Psoas muscle (tissue), 8 donors: ENCODE measurements around the gene CACNA1D. TPM values are rescaled to one million over a fixed set of nuclear protein-coding genes. Genes with fewer than 3 reads are reported as not detected.

ENCODE experiments used
- ATAC-seq, 4 donors: fragments of 200-7000 bp; cut with Tn5 transposase; one replicate each; pipeline ENCODE4 v1.9.1; 2020; ENCODE audit warnings: moderate library complexity in 3 of 4, mild to moderate bottlenecking in 2 of 4
- DNase-seq, 2 donors: peaks; one replicate each; pipeline ENCODE4 v3.0.0-alpha.2; 2020
- H3K27ac ChIP-seq: fragments of 200-600 bp; one replicate; pipeline ENCODE4 v1.8.0; 2022
- H3K27me3 ChIP-seq, 3 donors: fragments of 200-600 bp in 1 of 3; one replicate each; pipeline versions ENCODE4 v1.6.1 to v1.8.0; 2013 to 2022; ENCODE audit warnings: low read length in 2 of 3, mild to moderate bottlenecking in 2 of 3, moderate library complexity in 1 of 3; ENCODE audit not compliant: insufficient read depth in 3 of 3
- H3K36me3 ChIP-seq, 2 donors: fragments of 200-600 bp in 1 of 2; one replicate each; pipeline versions ENCODE4 v1.6.1 to v1.8.0; 2013 to 2022; ENCODE audit warnings: low read depth in 1 of 2, mild to moderate bottlenecking in 1 of 2, moderate library complexity in 1 of 2; ENCODE audit not compliant: insufficient read depth in 1 of 2
- H3K4me1 ChIP-seq: fragments of 200-600 bp; one replicate; pipeline ENCODE4 v1.8.0; 2022
- H3K4me3 ChIP-seq: fragments of 200-600 bp; one replicate; pipeline ENCODE4 v1.8.0; 2022; ENCODE audit warnings: mild to moderate bottlenecking
- H3K9me3 ChIP-seq: fragments of 200-600 bp; one replicate; pipeline ENCODE4 v1.8.0; 2022
- CTCF ChIP-seq: fragments of 200-600 bp; IDR thresholded peaks from one replicate; pipeline ENCODE4 v1.8.0; 2022; ENCODE audit warnings: antibody characterized with exemption
- WGBS, 3 donors: extraction: QIAGEN DNeasy Blood & Tissue Kit; methylation state at CpG; one replicate each; pipeline versions ENCODE4 v1.1.6 to v1.1.7; 2013; 5-methylcytosine and 5-hydroxymethylcytosine counted together
- intact Hi-C, 2 donors: fragments of 100-400 bp; cut with DNase I; formaldehyde crosslinking; loops; one replicate each; pipeline versions ENCODE4 v1.11.0 to v1.14.2; 2022
- polyA plus RNA-seq, 3 donors: library from polyadenylated mRNA; stranded (reverse); fragments of 200-250 nt; gene quantifications; one replicate each; pipeline ENCODE4 v1.2.3, GENCODE V29; 2013
- total RNA-seq, 4 donors: library from RNA; stranded (reverse); fragmentation: NEBNext Ultra II Directional in 2 of 4; extraction: Animal tissue kit (Norgen Biotek cat#: 25700) in 2 of 4; gene quantifications; one replicate each; pipeline versions ENCODE4 v1.2.1 to v1.2.4, GENCODE V29; 2021 to 2023
- donor health status: healthy with polysubstance abuse.
- donor health status: DM: no; HTN: no; CAD: no; lungs with moderate emphysema.
- donor health status: Bipolar disorder and iron deficiency.
- donor health status: healthy.
- donor health status: DM: yes; HTN: yes; CAD: no.
- donor health status: DM: no; HTN: no; CAD: no.
- donor health status: DM: no; HTN: no; CAD: no.
- donor health status: DM: yes; HTN: yes; CAD: no.

The CACNA1D gene
- total and polyA plus RNA-seq, 7 donors, result 0.05 to 0.82 (median 0.28) TPM; not detected in 2

- intact Hi-C loops, result no loop called here
- 47 to 67% (median 48%) methylated on average over 10 of the region's 10 CpGs for WGBS, 3 donors
- no peaks in the 10 kb centered on the region for H3K36me3 ChIP-seq
- H3K4me1 ChIP-seq, result peaks cover 4% of the 10 kb centered on the region
- no peaks in the 10 kb centered on the region for H3K27me3 ChIP-seq
- DNase-seq (no peak), ATAC-seq (no peak)
- H3K4me3 ChIP-seq, result no peak overlapping the region
- no peak for TF ChIP-seq CTCF
- no peak overlapping the region for H3K27ac ChIP-seq
- H3K9me3 ChIP-seq, result no peaks in the 10 kb centered on the region
These were observed 51.0 kb downstream of the CACNA1D start for GRCh38 chr3:53545310-53545995.

GRCh38 chr3:53545996-53546359, 51.6 kb downstream of the CACNA1D start:
- Histone ChIP-seq H3K27me3 (no peaks in the 10 kb centered on the region), H3K9me3 (no peaks in the 10 kb centered on the region), H3K4me3 (no peak overlapping the region), H3K36me3 (no peaks in the 10 kb centered on the region), H3K27ac (no peak overlapping the region), H3K4me1 (peaks cover 4% of the 10 kb centered on the region)
- ATAC-seq (no peak), DNase-seq (no peak)
- intact Hi-C loops, result no loop called here
- TF ChIP-seq CTCF, result no peak
- 37 to 45% (median 44%) methylated on average over 7 of the region's 7 CpGs for WGBS, 3 donors

GRCh38 chr3:53547327-53547726, 52.9 kb downstream of the CACNA1D start:
- H3K9me3 ChIP-seq, result no peaks in the 10 kb centered on the region
- intact Hi-C loops, result no loop called here
- no peak for DNase-seq
- no peak for TF ChIP-seq CTCF
- no peak overlapping the region for H3K27ac ChIP-seq
- no peaks in the 10 kb centered on the region for H3K27me3 ChIP-seq
- 80 to 85% (median 83%) methylated on average over 8 of the region's 8 CpGs for WGBS, 3 donors
- no peaks in the 10 kb centered on the region for H3K36me3 ChIP-seq
- ATAC-seq, result no peak
- H3K4me1 ChIP-seq, result peaks cover 4% of the 10 kb centered on the region
- no peak overlapping the region for H3K4me3 ChIP-seq

GRCh38 chr3:53550005-53550620, 55.7 kb downstream of the CACNA1D start:
- no peak for ATAC-seq
- DNase-seq, result no peak
- Histone ChIP-seq H3K9me3 (no peaks in the 10 kb centered on the region), H3K4me3 (no peak overlapping the region), H3K4me1 (peaks cover 4% of the 10 kb centered on the region), H3K27ac (no peak overlapping the region), H3K27me3 (no peaks in the 10 kb centered on the region), H3K36me3 (no peaks in the 10 kb centered on the region)
- WGBS, 3 donors, result 47 to 62% (median 52%) methylated on average over 8 of the region's 8 CpGs
- no peak for TF ChIP-seq CTCF
- intact Hi-C loops, result no loop called here
